ENCODE measurements around the gene UFD1. TPM values are rescaled to one million over a fixed set of nuclear protein-coding genes. Genes with fewer than 3 reads are reported as not detected.

UFD1 gene
- total and polyA plus RNA-seq, 2 of the 4 experiments (the other 2 are of a cell fraction) = 149 to 152 TPM

DNA sequence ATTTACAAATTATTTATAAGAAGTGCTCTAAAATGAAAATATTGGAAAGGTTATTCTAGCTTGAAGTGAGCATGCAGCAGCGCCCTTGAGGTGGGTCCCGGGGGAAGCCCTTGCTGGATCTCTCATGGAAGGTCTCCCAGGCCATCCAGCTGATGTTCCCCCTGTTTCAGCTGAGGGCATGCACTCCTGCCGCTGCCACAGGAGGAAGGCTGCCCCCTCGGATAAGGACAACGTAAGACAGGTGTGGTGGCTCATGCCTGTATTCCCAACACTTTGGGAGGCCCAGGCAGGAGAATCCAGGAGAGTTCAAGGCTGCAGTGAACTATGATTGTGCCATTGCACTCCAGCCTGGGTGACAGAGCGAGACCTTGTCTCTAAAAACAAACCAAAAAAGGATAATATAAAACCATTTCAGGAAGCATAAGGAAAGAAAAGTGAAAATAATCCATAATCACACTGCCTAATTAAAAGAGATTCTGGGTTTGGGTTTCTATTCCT lies 15.7 kb upstream of the UFD1 start (continued):
- TF ChIP-seq CHD1 (IDR thresholded peaks at IDR 0.05; ENCODE audit: low read depth, low read length) (no peak), RCOR1 (IDR thresholded peaks at IDR 0.05; ENCODE audit: insufficient replicate concordance, low read length) (no peak)

DNA sequence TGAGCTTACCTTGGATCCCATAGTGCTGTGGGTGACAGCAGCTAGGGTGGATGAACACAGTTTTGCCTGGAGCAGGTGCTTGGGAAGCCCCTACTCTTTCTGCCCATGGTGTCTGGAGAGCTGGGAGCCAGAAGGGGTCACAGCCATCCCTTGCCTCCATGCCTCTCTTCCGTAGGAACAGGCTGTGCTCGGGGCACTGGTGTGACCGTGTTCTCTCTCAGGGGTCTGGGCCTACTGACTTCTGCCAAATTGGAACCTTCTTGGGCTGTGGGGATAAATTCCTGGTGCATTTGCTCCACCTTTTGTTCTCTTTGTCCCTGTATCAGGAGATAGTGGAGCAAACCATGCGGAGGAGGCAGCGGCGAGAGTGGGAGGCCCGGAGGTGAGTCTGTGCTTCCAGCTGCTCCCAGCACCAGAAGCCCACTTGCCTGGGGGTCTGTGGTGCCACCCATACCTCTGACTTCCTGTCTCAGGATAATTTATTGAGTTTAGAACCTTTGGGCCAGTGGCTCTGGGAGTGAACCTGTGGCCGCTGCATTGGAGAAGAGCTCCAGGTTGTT lies 15.1 kb upstream of the UFD1 start:
- no peak overlapping the region for H2BK5ac ChIP-seq (ENCODE audit: low read depth, low read length, poor library complexity, severe bottlenecking)
- H3K14ac ChIP-seq (replicated peaks; ENCODE audit: low read depth, low read length) = no peak overlapping the region
- no peak overlapping the region for H2AFZ ChIP-seq (replicated peaks; ENCODE audit: low read length, poor library complexity)
- dilution Hi-C loops (cut with HindIII; ENCODE audit: low sequenced_read_pairs, unreplicated experiment) = no loop called here
- H4K5ac ChIP-seq (ENCODE audit: low read depth, low read length) = no peak overlapping the region
- H4K20me1 ChIP-seq (ENCODE audit: insufficient read depth, low read length) = no peaks in the 10 kb centered on the region
- H3K4me1 ChIP-seq (ENCODE audit: control insufficient read depth, insufficient read depth, low read length) = peaks cover 3% of the 10 kb centered on the region
- no peak overlapping the region for H2BK120ac ChIP-seq (ENCODE audit: low read depth, low read length)
- WGBS, 2 experiments (ENCODE audit: extremely low coverage in 2 of 2, insufficient read length in 1 of 2) = 100% methylated on average over 4 of the region's 8 CpGs; no CpG with 5 or more reads in 1 of the 2 experiments
- no peak for ATAC-seq (ENCODE audit: low read depth)
- no peak overlapping the region for H3K4me2 ChIP-seq (ENCODE audit: low read depth, low read length)
- H3K79me1 ChIP-seq (ENCODE audit: low read depth in 1 of 2, low read length in 2 of 2) = no peaks in the 10 kb centered on the region
- no peak overlapping the region for H2AK9ac ChIP-seq (replicated peaks; ENCODE audit: low read depth, low read length, poor library complexity)
- peaks cover 3% of the 10 kb centered on the region for H3K36me3 ChIP-seq (ENCODE audit: control insufficient read depth, insufficient read depth, low read length)
- in situ Hi-C loops (cut with MboI; ENCODE audit: low sequenced_read_pairs) = no loop called here
- no peak overlapping the region for H4K91ac ChIP-seq (ENCODE audit: insufficient read depth, low read depth, low read length)
- H2BK15ac ChIP-seq (ENCODE audit: low read depth, low read length) = no peak overlapping the region
- intact Hi-C loops (cut with micrococcal nuclease) = no loop called here
- no peaks in the 10 kb centered on the region for H3K27me3 ChIP-seq (ENCODE audit: control insufficient read depth, insufficient read depth, low read length)
- no peak overlapping the region for H3K4ac ChIP-seq (ENCODE audit: low read depth, low read length)
- H4K8ac ChIP-seq (ENCODE audit: low read depth in 2 of 2, low read length in 2 of 2) = no peak overlapping the region
- POLR2A ChIA-PET (ENCODE audit: unreplicated experiment) = no interaction called here
- no peak overlapping the region for H3K56ac ChIP-seq (ENCODE audit: extremely low read depth, insufficient read depth, low read length)
- no peak overlapping the region for H3K23ac ChIP-seq (ENCODE audit: low read depth, low read length)
- no peak overlapping the region for H3K18ac ChIP-seq (ENCODE audit: low read depth, low read length)
- no peak overlapping the region for H3K9ac ChIP-seq (ENCODE audit: low read depth, low read length)
- H3K9me3 ChIP-seq (ENCODE audit: control insufficient read depth, insufficient read depth, low read length) = no peaks in the 10 kb centered on the region
- H2BK20ac ChIP-seq (ENCODE audit: low read depth, low read length) = no peak overlapping the region
- H3K9me1 ChIP-seq (ENCODE audit: insufficient read depth, low read length) = peaks cover 4% of the 10 kb centered on the region; the same call in 1 of the 2 replicates
- CTCF ChIA-PET = no interaction called here
- no peak overlapping the region for H3K4me3 ChIP-seq (ENCODE audit: insufficient read depth, low read depth, low read length)
- BruUV-seq (replicated peaks) = no TSS peak
- DNase-seq = no peak
- no peak overlapping the region for H2AK5ac ChIP-seq (ENCODE audit: low read depth, low read length)
- no peak overlapping the region for H3K27ac ChIP-seq (ENCODE audit: insufficient read depth, low read length)
- TF ChIP-seq NFE2L2 (IDR thresholded peaks at IDR 0.05; ENCODE audit: low read depth, low read length) (no peak), CTCF (conservative IDR thresholded peaks at IDR 0.05; ENCODE audit: low read depth, low read length) (no peak), BHLHE40 (IDR thresholded peaks at IDR 0.05; ENCODE audit: low read depth, low read length) (no peak), MAFK (IDR thresholded peaks at IDR 0.05; ENCODE audit: low read depth, low read length) (no peak), MAZ (IDR thresholded peaks at IDR 0.05; ENCODE audit: borderline replicate concordance, low read depth, low read length) (no peak), RFX5 (IDR thresholded peaks at IDR 0.05; ENCODE audit: low read depth, low read length) (no peak), RCOR1 (IDR thresholded peaks at IDR 0.05; ENCODE audit: insufficient replicate concordance, low read length) (no peak), FOS (IDR thresholded peaks at IDR 0.05; ENCODE audit: low read depth, low read length) (no peak), CEBPB (IDR thresholded peaks at IDR 0.05; ENCODE audit: low read depth, low read length) (no peak), POLR2A (IDR thresholded peaks at IDR 0.05; ENCODE audit: low read depth, low read length) (no peak), MXI1 (IDR thresholded peaks at IDR 0.05; ENCODE audit: borderline replicate concordance, low read depth, low read length) (no peak)
- TF ChIP-seq, protein P1, sequence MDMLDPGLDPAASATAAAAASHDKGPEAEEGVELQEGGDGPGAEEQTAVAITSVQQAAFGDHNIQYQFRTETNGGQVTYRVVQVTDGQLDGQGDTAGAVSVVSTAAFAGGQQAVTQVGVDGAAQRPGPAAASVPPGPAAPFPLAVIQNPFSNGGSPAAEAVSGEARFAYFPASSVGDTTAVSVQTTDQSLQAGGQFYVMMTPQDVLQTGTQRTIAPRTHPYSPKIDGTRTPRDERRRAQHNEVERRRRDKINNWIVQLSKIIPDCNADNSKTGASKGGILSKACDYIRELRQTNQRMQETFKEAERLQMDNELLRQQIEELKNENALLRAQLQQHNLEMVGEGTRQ (IDR thresholded peaks at IDR 0.05; ENCODE audit: low read depth, low read length) = no peak
- TF ChIP-seq, protein P2, sequence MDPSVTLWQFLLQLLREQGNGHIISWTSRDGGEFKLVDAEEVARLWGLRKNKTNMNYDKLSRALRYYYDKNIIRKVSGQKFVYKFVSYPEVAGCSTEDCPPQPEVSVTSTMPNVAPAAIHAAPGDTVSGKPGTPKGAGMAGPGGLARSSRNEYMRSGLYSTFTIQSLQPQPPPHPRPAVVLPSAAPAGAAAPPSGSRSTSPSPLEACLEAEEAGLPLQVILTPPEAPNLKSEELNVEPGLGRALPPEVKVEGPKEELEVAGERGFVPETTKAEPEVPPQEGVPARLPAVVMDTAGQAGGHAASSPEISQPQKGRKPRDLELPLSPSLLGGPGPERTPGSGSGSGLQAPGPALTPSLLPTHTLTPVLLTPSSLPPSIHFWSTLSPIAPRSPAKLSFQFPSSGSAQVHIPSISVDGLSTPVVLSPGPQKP (IDR thresholded peaks at IDR 0.05; ENCODE audit: borderline replicate concordance, low read depth, low read length) = no peak
